Stimulated activated memory B cell treated with anti-CD40 and anti-IgM and Interleukin-4, amounts not matched to agents 10 μg/mL and 1 μg/mL and 100 μg/mL, for 72 hours (primary cell): ENCODE measurements around the gene ANKS1A.

Experiments
- ATAC-seq: fragments of 150-1000 bp; cut with Tn5 transposase; 2 replicates; pipeline ENCODE4 v1.10.0; 2021
- H3K27ac Mint-ChIP-seq: one replicate; pipeline ENCODE4 v1.8.0; 2022; ENCODE audit warnings: mild to moderate bottlenecking, mixed read lengths
- H3K27me3 Mint-ChIP-seq: one replicate; pipeline ENCODE4 v1.8.0; 2022; ENCODE audit warnings: mixed read lengths
- H3K36me3 Mint-ChIP-seq: one replicate; pipeline ENCODE4 v1.8.0; 2022; ENCODE audit warnings: mixed read lengths
- H3K4me1 Mint-ChIP-seq: one replicate; pipeline ENCODE4 v1.8.0; 2022; ENCODE audit warnings: mixed read lengths
- H3K4me3 Mint-ChIP-seq: one replicate; pipeline ENCODE4 v1.8.0; 2022; ENCODE audit warnings: mild to moderate bottlenecking, moderate library complexity, mixed read lengths
- H3K9me3 Mint-ChIP-seq: one replicate; pipeline ENCODE4 v1.8.0; 2022; ENCODE audit warnings: mixed read lengths

ANKS1A gene

DNA sequence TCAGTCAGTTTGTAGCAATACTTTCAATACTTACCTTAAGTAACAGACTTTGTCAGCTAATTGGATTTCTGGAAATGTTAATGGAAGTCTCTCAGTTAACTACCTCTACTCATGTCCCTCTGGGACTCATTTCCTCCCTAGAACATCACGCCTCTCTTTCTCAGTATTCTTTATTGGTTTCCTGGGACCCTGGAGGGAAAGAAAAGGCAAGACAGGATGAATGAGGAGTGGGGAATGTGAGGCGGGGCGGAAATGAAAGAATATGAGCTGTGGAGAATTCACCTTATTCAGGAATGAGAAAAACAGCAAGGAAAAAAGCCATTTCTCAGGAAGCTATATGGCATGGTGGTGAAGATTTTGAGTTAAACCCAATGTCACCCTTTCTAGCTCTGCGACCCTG, 62.7 kb downstream of the ANKS1A start:
- Mint-ChIP-seq H3K27me3 (no peaks in the 10 kb centered on the region), H3K27ac (no peak overlapping the region), H3K4me1 (peaks cover 20% of the 10 kb centered on the region), H3K9me3 (no peaks in the 10 kb centered on the region), H3K36me3 (peaks cover 6% of the 10 kb centered on the region), H3K4me3 (no peak overlapping the region)
- ATAC-seq: no peak

DNA sequence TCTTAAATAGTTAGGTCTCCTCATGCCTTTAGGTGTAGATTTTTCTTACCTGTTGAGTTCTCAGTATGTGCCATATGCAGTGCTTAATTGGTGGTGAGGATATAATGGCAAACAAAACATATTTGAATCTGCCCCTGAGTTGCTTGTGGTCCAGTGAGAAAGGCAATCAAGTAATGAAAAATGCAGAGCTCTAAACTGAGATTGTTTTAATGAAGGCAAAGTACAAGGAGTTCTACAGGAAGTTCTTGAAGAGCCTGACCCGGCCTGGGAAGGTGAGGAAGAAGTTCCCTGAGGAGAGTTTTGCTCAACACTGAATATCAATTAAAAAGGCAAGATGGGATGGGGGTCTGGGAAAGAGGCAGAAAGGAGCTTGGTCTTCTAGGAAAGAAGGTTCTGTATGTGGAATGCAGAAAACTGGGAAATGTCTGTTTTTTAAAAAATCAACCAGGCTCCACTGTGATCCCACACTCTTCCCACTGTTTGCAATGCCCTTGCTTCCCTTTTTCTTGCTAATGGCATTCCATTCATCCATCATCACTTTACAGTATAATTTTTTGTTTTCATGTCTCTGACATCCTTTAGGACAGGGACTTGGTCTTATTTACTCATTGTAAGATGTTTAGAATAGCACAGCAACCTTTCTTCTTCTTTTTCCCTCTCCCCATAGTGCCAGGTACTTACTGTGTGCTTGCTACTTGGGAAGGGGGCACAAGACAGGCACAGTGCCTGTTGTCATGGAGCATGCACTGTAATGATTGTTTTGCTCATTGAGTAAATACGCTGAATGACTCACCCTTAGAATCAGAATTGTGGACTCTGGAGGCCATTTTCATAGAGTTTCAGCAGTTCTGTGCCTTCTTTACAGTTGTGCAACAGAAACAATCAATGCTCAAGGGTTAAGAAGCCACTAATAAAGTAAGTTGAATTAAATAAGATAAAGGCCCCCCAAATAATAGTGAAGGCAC, 64.3 kb downstream of the ANKS1A start:
- Mint-ChIP-seq H3K27ac (no peak overlapping the region), H3K4me3 (no peak overlapping the region), H3K9me3 (no peaks in the 10 kb centered on the region), H3K4me1 (peaks cover 20% of the 10 kb centered on the region), H3K36me3 (peaks cover 6% of the 10 kb centered on the region), H3K27me3 (no peaks in the 10 kb centered on the region)
- ATAC-seq: no peak

DNA sequence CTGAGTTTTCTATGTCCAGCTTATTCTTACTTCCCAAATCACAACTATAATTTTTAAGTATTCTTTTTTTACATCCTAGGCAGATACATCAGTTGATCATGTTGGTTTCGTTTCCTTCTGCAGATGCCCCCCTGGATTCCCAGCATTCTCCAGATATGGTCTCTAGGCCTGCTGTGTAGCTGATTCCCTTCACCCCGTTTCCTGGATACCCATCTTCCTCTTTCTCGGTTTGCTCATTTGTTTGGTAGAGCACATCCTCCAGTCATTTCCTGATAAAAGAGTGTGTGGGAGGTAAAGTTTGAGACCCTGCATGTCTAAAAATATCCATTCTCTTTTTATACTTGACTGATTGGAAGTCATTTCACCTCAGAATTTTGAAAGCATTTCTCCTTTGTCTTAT, 66.4 kb downstream of the ANKS1A start:
- peak overlapping the region; percentile 23 for H3K27ac Mint-ChIP-seq
- peaks cover 6% of the 10 kb centered on the region for H3K36me3 Mint-ChIP-seq
- no peaks in the 10 kb centered on the region for H3K9me3 Mint-ChIP-seq
- no peaks in the 10 kb centered on the region for H3K27me3 Mint-ChIP-seq
- peaks cover 20% of the 10 kb centered on the region for H3K4me1 Mint-ChIP-seq
- no peak for ATAC-seq
- no peak overlapping the region for H3K4me3 Mint-ChIP-seq

DNA sequence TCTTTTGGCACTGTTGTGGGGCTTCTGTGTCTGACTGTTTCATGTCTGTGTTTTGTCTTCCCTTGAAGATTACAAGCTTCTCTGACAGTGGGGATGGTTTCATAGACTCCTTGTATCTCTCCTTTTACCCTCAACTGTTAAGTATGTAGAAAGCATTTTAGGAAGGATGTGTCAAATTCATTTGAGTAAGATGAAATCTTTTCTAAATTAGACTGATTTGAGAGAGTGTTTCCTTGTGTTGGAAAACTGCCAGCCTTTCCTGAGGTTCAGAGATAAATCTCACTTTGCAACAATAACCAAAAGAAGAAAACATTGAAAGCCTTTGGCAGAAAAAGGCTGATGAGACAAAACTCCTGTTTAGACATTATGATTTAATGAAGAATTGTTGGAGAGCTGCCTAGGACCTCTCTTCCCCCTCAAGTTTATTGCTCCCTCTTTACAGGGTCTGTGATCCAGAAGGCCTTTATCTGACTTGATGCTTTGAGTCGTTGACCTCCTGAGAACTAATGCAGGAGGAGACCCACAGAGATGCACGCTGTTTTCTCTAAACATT, 68.3 kb downstream of the ANKS1A start:
- H3K4me3 Mint-ChIP-seq: no peak overlapping the region
- no peak overlapping the region for H3K27ac Mint-ChIP-seq
- peaks cover 6% of the 10 kb centered on the region for H3K36me3 Mint-ChIP-seq
- no peaks in the 10 kb centered on the region for H3K9me3 Mint-ChIP-seq
- H3K27me3 Mint-ChIP-seq: no peaks in the 10 kb centered on the region
- no peak for ATAC-seq
- H3K4me1 Mint-ChIP-seq: peaks cover 31% of the 10 kb centered on the region

DNA sequence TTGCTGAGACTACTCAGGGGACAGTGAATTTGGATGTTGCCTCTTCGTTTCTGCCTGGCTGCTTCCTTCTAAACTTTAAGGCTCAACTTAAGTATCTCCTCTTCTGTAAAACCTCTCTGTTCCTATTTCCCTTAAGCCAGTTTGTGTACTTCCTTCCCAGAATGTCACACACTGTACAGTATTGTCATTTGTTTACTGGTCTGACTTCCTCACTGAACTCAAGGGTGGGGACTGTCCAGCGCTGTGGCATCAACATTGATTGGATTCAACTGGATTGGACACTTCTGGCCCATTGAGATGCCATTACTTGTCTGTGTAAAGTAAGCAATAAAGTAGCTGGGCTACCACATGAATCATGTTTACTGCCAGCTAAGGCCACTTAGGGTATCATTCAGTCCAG, 69.7 kb downstream of the ANKS1A start:
- Mint-ChIP-seq H3K9me3 (no peaks in the 10 kb centered on the region), H3K27me3 (no peaks in the 10 kb centered on the region), H3K4me1 (peaks cover 31% of the 10 kb centered on the region), H3K27ac (no peak overlapping the region), H3K4me3 (no peak overlapping the region), H3K36me3 (peaks cover 12% of the 10 kb centered on the region)
- ATAC-seq: no peak

DNA sequence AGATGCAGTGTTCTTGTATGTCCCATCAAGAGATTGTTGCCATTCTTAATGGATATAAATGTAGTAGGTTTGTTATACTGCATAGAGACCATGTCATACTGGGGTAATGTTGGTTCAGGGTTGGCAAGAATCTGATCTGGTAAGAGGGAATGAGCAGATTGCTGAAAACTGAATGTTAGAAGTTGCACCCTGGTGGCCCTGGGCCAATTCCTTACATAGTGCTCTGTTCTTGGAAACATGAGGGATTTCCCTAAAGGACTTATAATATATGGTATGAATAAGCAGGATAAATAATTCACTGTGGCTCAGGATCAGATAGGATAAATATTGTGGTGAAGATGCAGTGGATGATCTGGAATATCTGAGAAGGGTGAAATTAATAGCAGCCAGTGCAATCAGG, 70.2 kb downstream of the ANKS1A start:
- H3K27me3 Mint-ChIP-seq: no peaks in the 10 kb centered on the region
- no peak overlapping the region for H3K4me3 Mint-ChIP-seq
- H3K27ac Mint-ChIP-seq: no peak overlapping the region

DNA sequence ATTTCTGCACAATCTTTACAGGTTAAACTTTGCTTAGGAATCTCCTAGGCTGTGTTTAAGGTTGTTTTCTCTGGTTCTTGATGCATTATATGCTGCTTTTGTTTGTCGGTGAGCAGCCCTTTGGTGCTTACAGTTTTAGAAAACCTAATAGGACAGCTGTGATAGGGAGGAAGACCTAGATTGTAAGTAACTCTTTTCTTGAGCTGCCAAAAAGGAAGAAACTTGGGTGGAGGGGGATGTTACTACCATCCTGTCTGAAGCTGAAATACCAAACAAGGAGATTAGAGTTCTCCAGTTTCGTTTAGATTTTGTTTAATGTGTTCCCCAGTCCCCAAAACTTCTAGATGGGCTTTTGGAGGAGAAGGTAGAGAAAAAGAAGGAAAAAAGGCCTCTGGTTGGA, 72.0 kb downstream of the ANKS1A start:
- H3K27me3 Mint-ChIP-seq: no peaks in the 10 kb centered on the region
- no peaks in the 10 kb centered on the region for H3K9me3 Mint-ChIP-seq
- no peak overlapping the region for H3K27ac Mint-ChIP-seq
- H3K4me3 Mint-ChIP-seq: no peak overlapping the region
- peaks cover 15% of the 10 kb centered on the region for H3K4me1 Mint-ChIP-seq
- peaks cover 9% of the 10 kb centered on the region for H3K36me3 Mint-ChIP-seq
- no peak for ATAC-seq

More for the DNA sequence above, 70.2 kb downstream of the ANKS1A start:
- ATAC-seq: no peak
- H3K36me3 Mint-ChIP-seq: peaks cover 12% of the 10 kb centered on the region
- H3K4me1 Mint-ChIP-seq: peaks cover 31% of the 10 kb centered on the region
- no peaks in the 10 kb centered on the region for H3K9me3 Mint-ChIP-seq

DNA sequence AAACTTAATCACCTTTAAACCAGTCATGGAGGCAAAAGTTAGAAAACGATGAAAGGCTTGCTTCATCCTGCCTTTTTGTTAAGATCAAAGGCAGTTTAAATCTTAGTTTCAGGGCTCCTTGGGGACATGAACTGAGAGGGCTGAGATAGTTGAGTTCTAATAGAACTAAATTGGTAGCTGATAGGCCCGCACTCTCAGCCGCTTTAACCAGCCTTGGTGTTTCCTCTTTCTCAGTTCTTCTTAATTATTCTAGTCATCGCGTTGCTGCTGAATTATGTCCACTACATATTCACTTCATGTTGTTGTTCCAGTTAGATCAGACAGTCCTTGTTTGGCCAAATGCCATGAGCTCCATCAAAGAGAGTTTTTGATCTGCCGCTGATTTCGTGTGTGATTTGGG, 72.5 kb downstream of the ANKS1A start:
- no peaks in the 10 kb centered on the region for H3K9me3 Mint-ChIP-seq
- H3K27me3 Mint-ChIP-seq: no peaks in the 10 kb centered on the region
- peaks cover 11% of the 10 kb centered on the region for H3K4me1 Mint-ChIP-seq
- no peak overlapping the region for H3K27ac Mint-ChIP-seq
- no peak for ATAC-seq
- H3K4me3 Mint-ChIP-seq: no peak overlapping the region
- H3K36me3 Mint-ChIP-seq: peaks cover 5% of the 10 kb centered on the region

DNA sequence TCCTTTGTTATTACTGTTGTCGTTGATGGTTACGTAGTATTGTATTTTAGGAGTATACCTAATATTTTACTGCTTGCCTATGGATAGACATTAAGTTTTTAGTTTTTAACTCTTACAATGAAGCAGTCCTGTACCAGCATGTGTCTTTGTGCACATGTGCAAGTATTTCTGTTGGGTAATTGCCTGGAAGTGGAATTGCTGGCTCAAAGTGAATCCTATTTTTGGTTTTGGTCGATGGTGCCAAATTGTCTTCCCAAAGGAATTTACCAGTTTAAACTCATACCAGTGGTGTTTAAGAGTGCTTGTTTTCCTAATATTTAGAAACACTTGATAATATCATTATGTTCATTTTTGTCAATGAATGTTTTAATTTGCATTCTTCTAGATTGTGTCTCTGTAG, 75.5 kb downstream of the ANKS1A start:
- Mint-ChIP-seq H3K4me3 (no peak overlapping the region), H3K4me1 (peaks cover 11% of the 10 kb centered on the region), H3K27me3 (no peaks in the 10 kb centered on the region), H3K36me3 (peaks cover 5% of the 10 kb centered on the region), H3K9me3 (no peaks in the 10 kb centered on the region), H3K27ac (no peak overlapping the region)
- ATAC-seq: no peak

DNA sequence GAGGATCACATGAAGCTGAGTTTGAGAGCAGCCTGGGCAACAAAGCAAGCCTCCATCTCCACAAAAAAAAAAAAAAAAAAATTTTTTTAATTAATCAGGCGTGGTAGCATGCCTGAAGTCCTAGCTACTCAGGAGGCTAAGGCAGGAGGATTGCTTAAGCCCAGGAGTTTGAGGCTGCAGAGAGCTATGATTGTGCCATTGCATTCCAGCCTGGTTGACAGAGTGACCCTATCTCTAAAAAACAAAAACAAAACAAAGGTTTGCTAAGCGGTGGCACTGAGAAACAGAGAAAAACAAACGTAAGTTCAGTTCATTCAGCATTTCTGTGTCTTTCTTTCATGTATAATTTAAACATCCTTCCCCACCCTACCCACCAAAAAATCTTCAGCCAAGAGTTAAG, 78.4 kb downstream of the ANKS1A start:
- H3K4me3 Mint-ChIP-seq: no peak overlapping the region
- no peaks in the 10 kb centered on the region for H3K4me1 Mint-ChIP-seq
- ATAC-seq: no peak
- no peaks in the 10 kb centered on the region for H3K27me3 Mint-ChIP-seq
- H3K9me3 Mint-ChIP-seq: no peaks in the 10 kb centered on the region
- peaks cover 25% of the 10 kb centered on the region for H3K36me3 Mint-ChIP-seq
- H3K27ac Mint-ChIP-seq: no peak overlapping the region

DNA sequence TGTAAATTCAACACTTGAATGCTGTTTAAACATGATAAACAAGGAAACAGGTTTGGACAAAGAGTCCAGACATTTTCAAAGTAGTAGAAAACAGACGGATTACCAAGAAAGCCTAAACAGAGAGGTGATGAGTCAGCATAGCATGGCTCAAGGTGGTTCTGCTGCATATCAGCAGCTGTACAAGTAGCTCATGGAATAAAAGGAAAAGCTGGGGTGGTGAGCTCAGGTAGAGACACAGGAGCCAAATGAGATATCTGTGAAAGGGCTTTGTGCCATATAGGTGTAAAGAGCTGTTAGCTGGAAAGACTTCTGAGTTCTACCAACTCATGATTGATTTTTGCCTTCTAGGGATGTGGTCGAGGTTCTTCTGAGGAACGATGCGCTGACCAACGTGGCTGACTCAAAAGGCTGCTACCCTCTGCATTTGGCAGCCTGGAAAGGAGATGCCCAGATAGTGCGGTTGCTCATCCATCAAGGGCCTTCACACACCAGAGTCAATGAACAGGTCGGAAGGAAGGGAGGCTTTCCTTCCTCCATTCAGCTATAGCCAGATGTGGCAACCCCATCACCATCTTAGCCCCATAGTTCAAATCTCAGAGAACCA, 80.7 kb downstream of the ANKS1A start:
- no peak for ATAC-seq
- H3K36me3 Mint-ChIP-seq: peaks cover 22% of the 10 kb centered on the region
- H3K4me3 Mint-ChIP-seq: no peak overlapping the region
- no peaks in the 10 kb centered on the region for H3K27me3 Mint-ChIP-seq
- no peaks in the 10 kb centered on the region for H3K9me3 Mint-ChIP-seq
- H3K4me1 Mint-ChIP-seq: no peaks in the 10 kb centered on the region
- H3K27ac Mint-ChIP-seq: no peak overlapping the region

DNA sequence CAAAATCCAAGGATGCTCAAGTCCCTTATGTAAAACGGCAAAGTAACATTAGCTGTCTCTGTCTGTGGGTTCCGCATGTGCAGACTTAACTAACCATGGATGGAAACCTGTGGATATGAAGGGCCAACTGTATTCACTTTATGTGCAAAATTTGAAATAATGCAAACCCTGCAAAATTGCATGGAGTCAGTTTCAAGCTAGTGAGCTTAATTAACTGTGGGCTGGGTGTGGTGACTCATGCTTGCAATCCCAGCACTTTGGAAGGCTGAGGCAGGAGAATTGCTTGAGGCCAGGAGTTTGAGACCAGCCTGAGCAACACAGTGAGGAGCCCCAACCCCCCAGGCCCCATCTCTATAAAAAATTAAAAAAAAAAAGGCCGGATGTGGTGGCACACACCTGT, 81.4 kb downstream of the ANKS1A start:
- no peaks in the 10 kb centered on the region for H3K27me3 Mint-ChIP-seq
- no peaks in the 10 kb centered on the region for H3K9me3 Mint-ChIP-seq
- no peaks in the 10 kb centered on the region for H3K4me1 Mint-ChIP-seq
- H3K27ac Mint-ChIP-seq: no peak overlapping the region
- no peak overlapping the region for H3K4me3 Mint-ChIP-seq
- ATAC-seq: no peak
- peaks cover 22% of the 10 kb centered on the region for H3K36me3 Mint-ChIP-seq

DNA sequence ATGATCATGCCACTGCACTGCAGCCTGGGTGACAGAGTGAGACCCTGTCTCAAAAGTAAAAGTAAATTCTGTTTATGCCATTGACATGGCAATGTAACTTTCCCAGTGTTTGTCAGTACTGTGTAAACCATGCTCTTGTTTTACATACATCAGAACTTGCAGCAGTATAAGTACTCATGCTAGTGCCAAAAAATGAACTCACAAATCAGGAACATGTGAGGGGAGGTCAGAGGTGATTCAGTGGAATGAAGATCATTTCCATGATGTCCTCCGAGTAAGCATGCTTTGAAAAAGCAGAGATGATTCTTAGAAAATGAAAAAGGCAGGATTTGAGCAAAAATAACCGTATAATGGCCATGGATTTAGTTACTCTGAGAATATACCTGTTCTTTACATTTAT, 81.9 kb downstream of the ANKS1A start:
- Mint-ChIP-seq H3K4me3 (no peak overlapping the region), H3K36me3 (peaks cover 22% of the 10 kb centered on the region), H3K9me3 (no peaks in the 10 kb centered on the region), H3K27me3 (no peaks in the 10 kb centered on the region), H3K27ac (no peak overlapping the region), H3K4me1 (no peaks in the 10 kb centered on the region)
- no peak for ATAC-seq

DNA sequence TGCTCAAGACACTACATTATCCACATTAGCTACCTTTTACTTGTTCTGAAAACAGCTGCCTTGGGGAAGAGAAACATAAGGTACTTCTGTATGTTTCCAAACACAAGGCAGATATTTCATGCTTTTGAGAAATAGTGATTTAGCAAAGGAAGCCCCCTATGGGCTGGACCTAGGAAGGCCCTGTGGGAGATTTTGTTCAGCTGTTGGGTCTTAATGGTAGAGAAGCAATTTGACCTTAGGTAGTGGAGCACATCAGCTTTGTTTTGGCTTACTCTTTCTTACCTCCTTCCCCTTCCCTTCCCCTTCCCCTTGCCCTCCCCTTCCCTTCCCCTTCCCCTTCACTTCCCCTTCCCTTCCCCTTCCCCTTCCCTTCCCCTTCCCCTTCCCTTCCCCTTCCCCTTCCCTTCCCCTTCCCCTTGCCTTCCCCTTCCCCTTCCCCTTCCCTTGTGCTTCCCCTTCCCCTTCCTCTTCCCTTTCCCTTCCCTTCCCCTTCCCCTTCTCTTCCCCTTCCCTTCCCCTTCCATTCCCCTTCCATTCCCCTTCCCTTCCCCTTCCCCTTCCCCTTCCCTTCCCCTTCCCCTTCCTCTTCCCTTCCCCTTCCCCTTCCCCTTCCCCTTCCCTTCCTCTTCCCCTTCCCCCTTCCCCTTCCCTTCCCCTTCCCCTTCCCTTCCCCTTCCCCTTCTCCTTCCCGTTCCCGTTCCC, 84.6 kb downstream of the ANKS1A start:
- Mint-ChIP-seq H3K27me3 (no peaks in the 10 kb centered on the region), H3K4me1 (no peaks in the 10 kb centered on the region), H3K4me3 (no peak overlapping the region), H3K9me3 (no peaks in the 10 kb centered on the region), H3K27ac (no peak overlapping the region), H3K36me3 (peaks cover 38% of the 10 kb centered on the region)
- ATAC-seq: no peak

DNA sequence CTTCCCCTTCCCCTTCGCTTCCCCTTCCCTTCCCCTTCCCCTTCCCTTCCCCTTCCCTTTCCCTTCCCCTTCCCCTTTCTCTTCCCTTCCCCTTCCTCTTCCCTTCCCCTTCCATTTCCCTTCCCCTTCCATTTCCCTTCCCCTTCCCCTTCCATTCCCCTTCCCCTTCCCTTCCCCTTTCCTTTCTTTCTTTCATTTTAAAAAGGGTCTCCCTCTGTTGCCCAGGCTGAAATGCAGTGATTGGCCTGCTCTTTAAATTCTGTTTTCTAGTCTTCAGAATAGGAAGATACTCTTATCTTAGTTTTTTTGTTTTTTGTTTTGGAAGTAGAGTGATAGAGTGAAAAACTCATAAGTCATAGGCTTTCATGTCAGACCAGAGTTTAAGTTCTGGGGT, 85.2 kb downstream of the ANKS1A start:
- Mint-ChIP-seq H3K4me1 (no peaks in the 10 kb centered on the region), H3K4me3 (no peak overlapping the region), H3K9me3 (no peaks in the 10 kb centered on the region), H3K36me3 (peaks cover 38% of the 10 kb centered on the region), H3K27ac (no peak overlapping the region), H3K27me3 (no peaks in the 10 kb centered on the region)
- no peak for ATAC-seq
